ENCODE measurements around the gene HLA-DQB2. TPM values are rescaled to one million over a fixed set of nuclear protein-coding genes. Genes with fewer than 3 reads are reported as not detected.
A peak's percentile ranks its signal among the peaks of the same experiment; 100 is the strongest.

The HLA-DQB2 gene
- total and polyA plus RNA-seq, 10 of the 15 experiments (the other 5 are each of a cell fraction or from before 2014, with no cell fraction given), result 0.28 to 27.1 (median 8.0) TPM

DNA sequence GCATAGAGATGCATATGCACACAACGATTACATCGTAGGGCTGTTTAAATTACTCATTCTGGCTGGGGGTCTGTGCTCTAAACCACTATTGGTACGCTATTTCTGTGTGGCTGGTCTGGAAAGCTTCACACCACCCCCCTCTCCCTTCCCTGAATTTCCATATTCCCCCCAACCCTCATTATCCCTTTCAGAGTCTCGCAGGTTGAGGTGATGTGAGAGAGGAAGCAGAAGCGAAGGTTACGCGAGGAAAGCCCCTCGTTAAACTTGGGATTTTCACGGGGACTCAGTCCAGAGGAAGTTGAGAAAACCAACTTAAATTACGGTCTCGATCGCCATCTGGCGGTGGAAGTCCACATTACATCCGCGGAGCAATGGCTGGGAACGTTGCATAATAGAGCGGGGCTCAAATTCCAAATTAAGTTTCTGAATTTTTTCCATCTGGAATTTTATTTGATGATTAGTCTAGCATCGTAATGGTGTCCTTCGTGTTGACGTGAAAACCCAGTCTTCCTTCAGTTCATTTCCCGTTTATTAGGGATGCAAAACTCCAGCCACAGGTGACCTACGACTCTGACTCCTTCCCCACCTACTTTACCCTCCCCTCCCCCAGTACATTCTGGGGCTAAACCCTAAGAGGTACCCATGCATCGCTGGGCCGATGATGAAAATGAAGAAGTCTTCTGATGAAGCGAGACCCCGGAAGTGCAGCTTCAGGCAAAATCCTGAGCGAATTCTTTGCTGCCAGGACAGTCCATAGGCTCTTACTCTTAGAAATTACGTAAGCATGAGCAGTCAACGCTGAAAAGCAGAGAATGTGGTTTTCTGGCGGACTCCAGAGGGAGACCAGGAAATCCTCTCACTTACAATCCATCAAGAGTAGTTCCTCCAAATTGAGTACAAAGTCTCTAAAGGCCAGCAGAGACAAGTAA is 33.8 kb upstream of the HLA-DQB2 start (continued):
- no peak for TF ChIP-seq NFXL1 (IDR thresholded peaks at IDR 0.05; ENCODE audit: borderline replicate concordance)
- TF ChIP-seq SPI1 (IDR thresholded peaks at IDR 0.05; ENCODE audit: borderline replicate concordance, insufficient read depth, low read depth, low read length), result peak; percentile 59
- no peak for TF ChIP-seq SMAD1 (IDR thresholded peaks at IDR 0.05; ENCODE audit: low read depth, partially characterized antibody)
- TF ChIP-seq EZH2 (IDR thresholded peaks at IDR 0.05; ENCODE audit: borderline replicate concordance, control insufficient read depth, low read depth, low read length), result no peak
- TF ChIP-seq, protein P1, sequence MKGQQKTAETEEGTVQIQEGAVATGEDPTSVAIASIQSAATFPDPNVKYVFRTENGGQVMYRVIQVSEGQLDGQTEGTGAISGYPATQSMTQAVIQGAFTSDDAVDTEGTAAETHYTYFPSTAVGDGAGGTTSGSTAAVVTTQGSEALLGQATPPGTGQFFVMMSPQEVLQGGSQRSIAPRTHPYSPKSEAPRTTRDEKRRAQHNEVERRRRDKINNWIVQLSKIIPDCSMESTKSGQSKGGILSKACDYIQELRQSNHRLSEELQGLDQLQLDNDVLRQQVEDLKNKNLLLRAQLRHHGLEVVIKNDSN (IDR thresholded peaks at IDR 0.05; ENCODE audit: borderline replicate concordance, extremely low read length, insufficient read depth, low read depth, low read length), result no peak
- TF ChIP-seq ZNF24 (IDR thresholded peaks at IDR 0.05), result no peak
- TF ChIP-seq BACH1 (IDR thresholded peaks at IDR 0.05; ENCODE audit: borderline replicate concordance), result 0 out of 2 replicates have a peak, but pooled peaks have one; percentile 15
- no peak for TF ChIP-seq TBL1XR1 (IDR thresholded peaks at IDR 0.05; ENCODE audit: low read depth, low read length)
- TF ChIP-seq, protein P2, sequence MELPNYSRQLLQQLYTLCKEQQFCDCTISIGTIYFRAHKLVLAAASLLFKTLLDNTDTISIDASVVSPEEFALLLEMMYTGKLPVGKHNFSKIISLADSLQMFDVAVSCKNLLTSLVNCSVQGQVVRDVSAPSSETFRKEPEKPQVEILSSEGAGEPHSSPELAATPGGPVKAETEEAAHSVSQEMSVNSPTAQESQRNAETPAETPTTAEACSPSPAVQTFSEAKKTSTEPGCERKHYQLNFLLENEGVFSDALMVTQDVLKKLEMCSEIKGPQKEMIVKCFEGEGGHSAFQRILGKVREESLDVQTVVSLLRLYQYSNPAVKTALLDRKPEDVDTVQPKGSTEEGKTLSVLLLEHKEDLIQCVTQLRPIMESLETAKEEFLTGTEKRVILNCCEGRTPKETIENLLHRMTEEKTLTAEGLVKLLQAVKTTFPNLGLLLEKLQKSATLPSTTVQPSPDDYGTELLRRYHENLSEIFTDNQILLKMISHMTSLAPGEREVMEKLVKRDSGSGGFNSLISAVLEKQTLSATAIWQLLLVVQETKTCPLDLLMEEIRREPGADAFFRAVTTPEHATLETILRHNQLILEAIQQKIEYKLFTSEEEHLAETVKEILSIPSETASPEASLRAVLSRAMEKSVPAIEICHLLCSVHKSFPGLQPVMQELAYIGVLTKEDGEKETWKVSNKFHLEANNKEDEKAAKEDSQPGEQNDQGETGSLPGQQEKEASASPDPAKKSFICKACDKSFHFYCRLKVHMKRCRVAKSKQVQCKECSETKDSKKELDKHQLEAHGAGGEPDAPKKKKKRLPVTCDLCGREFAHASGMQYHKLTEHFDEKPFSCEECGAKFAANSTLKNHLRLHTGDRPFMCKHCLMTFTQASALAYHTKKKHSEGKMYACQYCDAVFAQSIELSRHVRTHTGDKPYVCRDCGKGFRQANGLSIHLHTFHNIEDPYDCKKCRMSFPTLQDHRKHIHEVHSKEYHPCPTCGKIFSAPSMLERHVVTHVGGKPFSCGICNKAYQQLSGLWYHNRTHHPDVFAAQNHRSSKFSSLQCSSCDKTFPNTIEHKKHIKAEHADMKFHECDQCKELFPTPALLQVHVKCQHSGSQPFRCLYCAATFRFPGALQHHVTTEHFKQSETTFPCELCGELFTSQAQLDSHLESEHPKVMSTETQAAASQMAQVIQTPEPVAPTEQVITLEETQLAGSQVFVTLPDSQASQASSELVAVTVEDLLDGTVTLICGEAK (IDR thresholded peaks at IDR 0.05; ENCODE audit: borderline replicate concordance), result no peak
- no peak for TF ChIP-seq TCF12 (IDR thresholded peaks at IDR 0.05; ENCODE audit: low read depth, low read length)
- TF ChIP-seq SUPT20H (IDR thresholded peaks at IDR 0.05; ENCODE audit: borderline replicate concordance, control insufficient read depth, low read depth, low read length), result no peak
- peak; percentile 74 for TF ChIP-seq RAD21 (IDR thresholded peaks at IDR 0.05; ENCODE audit: insufficient read depth, low read depth, low read length)

Measured in GM12878 (cell line).